GM21717 (cell line): ENCODE results near the gene FGL2.
"Not testable (repeated sequence)": the region's sequence is repeated elsewhere in the genome, so short reads cannot be mapped to it uniquely, and the experiment has no call there.

Source experiments
- ATAC-seq: cut with Tn5 transposase; IDR thresholded peaks from one replicate; pipeline ENCODE4 v1.9.1; 2021; ENCODE audit warnings: mild to moderate bottlenecking, moderate library complexity; ENCODE audit not compliant: unreplicated experiment

Gene FGL2

GRCh38 chr7:77157446-77157845, 42.2 kb downstream of the FGL2 start:
- ATAC-seq, result peak; percentile 65

DNA sequence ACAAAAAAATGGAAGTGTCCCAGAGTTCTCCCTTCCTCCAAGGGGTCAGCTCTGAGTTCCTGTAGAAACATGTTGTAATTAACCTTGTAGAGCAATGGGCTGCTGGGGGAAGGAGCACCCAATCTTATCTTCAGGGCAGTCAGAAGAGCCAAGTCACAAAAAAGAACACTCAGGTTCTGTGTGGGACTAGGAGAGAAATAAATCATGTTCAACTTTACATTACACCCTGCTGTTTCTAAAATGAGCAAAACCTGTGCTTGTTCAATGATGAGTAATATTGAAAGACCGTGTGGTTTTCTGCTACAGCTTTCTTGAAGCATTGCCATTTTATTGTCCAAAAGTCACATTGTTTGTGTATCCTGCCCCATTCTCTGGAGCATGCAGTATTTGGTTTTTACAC, 42.6 kb downstream of the FGL2 start:
- peak; percentile 75 for ATAC-seq

- ATAC-seq, result not testable (repeated sequence)
These were observed 43.8 kb downstream of the FGL2 start for GRCh38 chr7:77155601-77156377.

GRCh38 chr7:77154917-77155464, 44.6 kb downstream of the FGL2 start:
- ATAC-seq, result peak; percentile 45

- ATAC-seq, result not testable (repeated sequence)
These were observed 47.4 kb downstream of the FGL2 start for GRCh38 chr7:77152232-77152631.
